Osteocyte (in vitro differentiated cells): ENCODE measurements around the gene TBX4. TPM values are rescaled to one million over a fixed set of nuclear protein-coding genes. Genes with fewer than 3 reads are reported as not detected.

Experiments used
- DNase-seq: peaks from one replicate; pipeline ENCODE4 v3.0.0; 2021; ENCODE audit warnings: mixed read lengths; ENCODE audit not compliant: unreplicated experiment; ENCODE audit errors: extremely low spot score
- H3K27ac Mint-ChIP-seq: one replicate; pipeline ENCODE4 v1.8.0; 2021; ENCODE audit warnings: mild to moderate bottlenecking, mixed read lengths; ENCODE audit not compliant: unreplicated experiment
- H3K27me3 Mint-ChIP-seq: one replicate; pipeline ENCODE4 v1.8.0; 2021; ENCODE audit warnings: mixed read lengths; ENCODE audit not compliant: unreplicated experiment
- H3K36me3 Mint-ChIP-seq: one replicate; pipeline ENCODE4 v1.8.0; 2021; ENCODE audit warnings: mixed read lengths; ENCODE audit not compliant: unreplicated experiment
- H3K4me1 Mint-ChIP-seq: one replicate; pipeline ENCODE4 v1.8.0; 2021; ENCODE audit warnings: mixed read lengths; ENCODE audit not compliant: unreplicated experiment
- H3K4me3 Mint-ChIP-seq: one replicate; pipeline ENCODE4 v1.8.0; 2021; ENCODE audit warnings: mild to moderate bottlenecking, moderate library complexity, mixed read lengths; ENCODE audit not compliant: unreplicated experiment
- H3K9me3 Mint-ChIP-seq: one replicate; pipeline ENCODE4 v1.8.0; 2021; ENCODE audit warnings: mixed read lengths; ENCODE audit not compliant: unreplicated experiment
- total RNA-seq: library from RNA; stranded (reverse); gene quantifications from 2 replicates; pipeline ENCODE4 v1.2.1, GENCODE V29; 2021
- TF ChIP-seq, protein P1 (sequence below): fragments of 200-600 bp; sonication (generic); IDR thresholded peaks from 2 replicates; pipeline ENCODE4 v1.5.0; 2021; ENCODE audit warnings: antibody characterized with exemption, mild to moderate bottlenecking, moderate library complexity

The TBX4 gene
- total RNA-seq, 1 donor from 2014 or later: not detected

DNA sequence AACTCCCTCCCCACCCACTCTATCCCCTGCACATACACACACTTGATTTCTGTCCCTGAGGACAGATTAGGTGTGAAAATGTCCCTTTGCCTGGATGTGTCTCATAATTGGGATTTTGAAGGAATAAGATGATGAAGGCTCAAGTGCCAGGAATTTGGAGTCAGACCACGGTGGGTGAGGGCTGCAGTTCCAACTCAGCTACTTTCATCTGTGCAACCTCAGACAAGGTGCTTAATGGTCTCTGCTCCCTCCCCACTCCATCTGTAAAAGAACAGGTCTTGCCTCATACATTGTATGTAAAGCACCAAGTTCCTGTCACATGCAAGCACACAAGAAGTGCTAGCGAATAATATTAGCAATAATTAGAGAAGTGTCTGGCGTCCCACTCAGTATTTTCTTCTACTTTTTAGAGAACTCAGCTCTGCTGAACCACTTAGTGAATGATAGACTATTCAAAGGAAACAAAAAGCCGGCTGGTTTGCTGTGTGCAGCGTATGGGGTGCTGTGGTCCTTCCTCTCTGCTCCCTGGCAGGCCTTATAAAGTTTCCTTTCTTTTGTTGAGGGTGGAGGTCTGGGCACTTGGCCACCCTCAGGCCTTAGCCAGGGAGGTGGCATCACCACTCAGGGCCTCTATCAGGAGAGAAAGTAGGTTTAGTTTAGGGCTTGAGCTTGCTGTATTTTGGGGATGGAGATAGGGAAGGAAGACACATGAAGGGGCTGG lies 6.4 kb downstream of the TBX4 start:
- peak; percentile 27 for DNase-seq
- H3K27me3 Mint-ChIP-seq: peaks cover 79% of the 10 kb centered on the region
- H3K27ac Mint-ChIP-seq: no peak overlapping the region
- no peak overlapping the region for H3K4me3 Mint-ChIP-seq
- TF ChIP-seq, protein P1, sequence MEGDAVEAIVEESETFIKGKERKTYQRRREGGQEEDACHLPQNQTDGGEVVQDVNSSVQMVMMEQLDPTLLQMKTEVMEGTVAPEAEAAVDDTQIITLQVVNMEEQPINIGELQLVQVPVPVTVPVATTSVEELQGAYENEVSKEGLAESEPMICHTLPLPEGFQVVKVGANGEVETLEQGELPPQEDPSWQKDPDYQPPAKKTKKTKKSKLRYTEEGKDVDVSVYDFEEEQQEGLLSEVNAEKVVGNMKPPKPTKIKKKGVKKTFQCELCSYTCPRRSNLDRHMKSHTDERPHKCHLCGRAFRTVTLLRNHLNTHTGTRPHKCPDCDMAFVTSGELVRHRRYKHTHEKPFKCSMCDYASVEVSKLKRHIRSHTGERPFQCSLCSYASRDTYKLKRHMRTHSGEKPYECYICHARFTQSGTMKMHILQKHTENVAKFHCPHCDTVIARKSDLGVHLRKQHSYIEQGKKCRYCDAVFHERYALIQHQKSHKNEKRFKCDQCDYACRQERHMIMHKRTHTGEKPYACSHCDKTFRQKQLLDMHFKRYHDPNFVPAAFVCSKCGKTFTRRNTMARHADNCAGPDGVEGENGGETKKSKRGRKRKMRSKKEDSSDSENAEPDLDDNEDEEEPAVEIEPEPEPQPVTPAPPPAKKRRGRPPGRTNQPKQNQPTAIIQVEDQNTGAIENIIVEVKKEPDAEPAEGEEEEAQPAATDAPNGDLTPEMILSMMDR: no peak
- H3K36me3 Mint-ChIP-seq: peaks cover 4% of the 10 kb centered on the region
- peaks cover 32% of the 10 kb centered on the region for H3K4me1 Mint-ChIP-seq
- no peaks in the 10 kb centered on the region for H3K9me3 Mint-ChIP-seq

DNA sequence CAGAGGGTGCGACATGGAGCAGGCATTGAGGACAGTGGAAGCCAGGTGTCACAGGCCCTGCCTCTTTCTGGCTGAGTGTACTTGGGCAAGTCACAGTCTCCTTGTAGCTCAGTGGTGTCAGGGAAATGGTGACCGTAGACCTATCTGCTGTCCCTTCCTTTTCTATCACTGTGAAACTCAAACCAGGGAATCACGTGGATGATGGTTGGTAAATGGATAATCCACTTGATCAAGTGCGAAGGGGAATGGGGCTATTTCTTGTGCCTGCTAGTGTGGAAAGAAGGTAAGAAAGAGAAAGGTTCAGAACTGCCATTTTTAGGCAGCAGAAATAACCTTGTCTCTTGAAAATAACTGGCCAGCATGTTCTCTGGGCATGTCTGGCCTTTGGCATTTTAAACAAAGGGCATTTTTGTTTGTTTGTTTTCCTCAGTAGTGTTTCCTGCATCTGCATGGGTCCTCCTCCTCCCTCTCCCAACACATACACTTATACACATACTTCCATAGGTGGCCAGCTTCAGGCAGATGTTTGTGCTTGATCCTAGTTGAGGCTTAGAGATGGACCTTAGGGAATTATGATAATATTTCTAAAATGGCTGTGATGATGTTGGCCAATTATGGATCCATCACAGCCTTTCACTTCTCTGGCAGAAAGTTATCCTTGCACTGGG lies 7.1 kb downstream of the TBX4 start:
- H3K4me1 Mint-ChIP-seq: peaks cover 29% of the 10 kb centered on the region
- H3K27ac Mint-ChIP-seq: no peak overlapping the region
- no peaks in the 10 kb centered on the region for H3K9me3 Mint-ChIP-seq
- TF ChIP-seq, protein P1: no peak
- no peak overlapping the region for H3K4me3 Mint-ChIP-seq
- peaks cover 2% of the 10 kb centered on the region for H3K36me3 Mint-ChIP-seq
- peak; percentile 23 for DNase-seq
- peaks cover 72% of the 10 kb centered on the region for H3K27me3 Mint-ChIP-seq

DNA sequence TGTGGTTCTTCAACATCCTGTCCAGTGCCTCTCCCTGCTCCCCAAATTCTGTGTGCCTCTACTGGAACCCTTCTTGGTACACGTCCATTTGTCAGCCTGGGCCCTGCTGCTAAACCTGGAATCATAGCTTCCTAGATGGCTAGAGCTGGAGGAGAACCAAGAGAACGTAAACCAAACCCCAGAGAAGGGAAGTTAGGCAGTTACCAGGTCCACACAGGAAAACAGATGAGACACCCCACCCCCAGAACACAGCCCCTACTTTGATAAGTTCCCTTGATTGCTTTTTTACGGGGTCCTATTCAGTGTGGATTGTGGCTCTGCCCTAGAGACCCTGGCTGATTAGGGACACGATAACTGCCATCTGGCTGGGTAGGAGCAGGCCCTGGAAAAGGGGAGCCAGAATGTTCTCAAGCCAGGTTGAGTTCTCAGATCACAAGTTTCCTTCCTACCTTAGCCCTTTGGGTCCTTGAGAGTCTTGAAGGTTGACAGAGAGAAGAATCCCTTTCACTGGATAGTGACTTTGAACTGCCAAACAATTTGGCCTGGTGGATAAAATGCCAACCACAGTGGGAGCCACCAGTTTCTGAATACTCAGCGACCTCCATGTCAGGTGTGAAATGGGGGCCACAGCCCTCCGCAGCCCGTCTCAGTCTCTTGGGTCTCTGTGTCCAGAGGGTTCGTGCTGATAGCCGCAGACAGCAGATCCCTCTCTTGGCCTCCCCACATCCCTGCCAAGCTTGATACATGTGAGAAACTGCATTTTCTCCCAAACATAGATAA lies 7.9 kb downstream of the TBX4 start:
- no peaks in the 10 kb centered on the region for H3K9me3 Mint-ChIP-seq
- H3K4me1 Mint-ChIP-seq: peaks cover 27% of the 10 kb centered on the region
- H3K27ac Mint-ChIP-seq: no peak overlapping the region
- TF ChIP-seq, protein P1: no peak
- no peak overlapping the region for H3K4me3 Mint-ChIP-seq
- peak; percentile 65 for DNase-seq
- peaks cover 2% of the 10 kb centered on the region for H3K36me3 Mint-ChIP-seq
- peaks cover 70% of the 10 kb centered on the region for H3K27me3 Mint-ChIP-seq

DNA sequence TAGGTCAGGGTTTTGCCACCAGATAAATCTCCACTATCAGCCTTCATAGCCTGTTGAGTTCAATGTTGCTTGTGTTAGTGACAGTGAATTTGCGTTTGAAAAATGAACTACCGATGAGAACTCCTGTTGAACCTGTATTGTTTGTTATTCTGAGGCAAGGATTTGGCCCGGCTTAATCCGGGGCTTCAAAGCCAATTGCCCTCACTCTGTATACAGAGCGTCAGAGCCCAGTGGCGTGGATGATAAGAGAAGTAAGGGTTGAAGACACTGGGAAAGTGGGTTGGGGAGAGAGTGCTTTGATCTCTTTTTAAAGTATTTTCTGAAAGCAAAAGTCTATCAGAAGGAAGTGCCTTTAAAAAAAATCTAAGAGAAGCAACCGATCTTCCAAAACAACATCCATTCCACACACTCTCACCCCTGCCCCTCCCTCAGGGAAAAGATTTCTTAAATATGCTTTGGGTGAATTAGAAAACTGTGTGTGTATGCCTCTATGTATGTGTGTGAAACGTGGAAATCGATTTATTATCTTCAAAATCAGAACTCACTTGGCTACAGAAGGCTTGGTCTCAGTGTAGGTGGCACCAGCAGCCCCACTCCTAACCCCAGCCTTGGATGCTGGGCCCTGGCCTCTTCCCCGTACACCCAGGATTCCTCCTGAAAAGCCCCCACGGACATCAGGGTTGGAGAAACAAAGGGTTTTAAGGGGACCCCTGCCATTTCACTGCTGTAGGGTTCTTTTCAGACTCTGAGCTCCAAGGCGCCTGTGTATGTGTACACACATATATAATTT lies 8.8 kb downstream of the TBX4 start:
- peaks cover 25% of the 10 kb centered on the region for H3K4me1 Mint-ChIP-seq
- H3K27ac Mint-ChIP-seq: no peak overlapping the region
- no peak for DNase-seq

More for the DNA sequence above, 8.8 kb downstream of the TBX4 start:
- Mint-ChIP-seq H3K27me3 (peaks cover 66% of the 10 kb centered on the region), H3K4me3 (no peak overlapping the region), H3K36me3 (no peaks in the 10 kb centered on the region), H3K9me3 (no peaks in the 10 kb centered on the region)
- TF ChIP-seq, protein P1: no peak
